ENCODE data around the gene MYLK.

- TF ChIP-seq CBX3 (IDR thresholded peaks at IDR 0.05; ENCODE audit: borderline replicate concordance, low read depth) (no peak), POLR2AphosphoS5 (IDR thresholded peaks at IDR 0.05; ENCODE audit: low read length) (no peak), CBFB (IDR thresholded peaks at IDR 0.05; ENCODE audit: low read depth) (no peak), CEBPB (IDR thresholded peaks at IDR 0.05; ENCODE audit: borderline replicate concordance in 1 of 2, low read depth in 2 of 2, low read length in 2 of 2) (no peak), BRCA1 (IDR thresholded peaks at IDR 0.05; ENCODE audit: low read depth, low read length) (no peak), E2F8 (IDR thresholded peaks at IDR 0.05; ENCODE audit: low read depth, partially characterized antibody) (no peak)
These were observed 228.7 kb downstream of the MYLK start for GRCh38 chr3:123655400-123655799.
